WI38 (cell line): ENCODE data around the gene DPEP2NB.

Experiments used
- H3K4me3 ChIP-seq: 2 replicates; pipeline ENCODE4 v1.5.1; 2011; ENCODE audit warnings: low read depth, mild to moderate bottlenecking, control low read depth, low read length
- CTCF ChIP-seq: IDR thresholded peaks from 2 replicates; pipeline ENCODE4 v1.5.1; 2012; ENCODE audit warnings: low read depth, mild to moderate bottlenecking, control low read depth, low read length

DPEP2NB gene

DNA sequence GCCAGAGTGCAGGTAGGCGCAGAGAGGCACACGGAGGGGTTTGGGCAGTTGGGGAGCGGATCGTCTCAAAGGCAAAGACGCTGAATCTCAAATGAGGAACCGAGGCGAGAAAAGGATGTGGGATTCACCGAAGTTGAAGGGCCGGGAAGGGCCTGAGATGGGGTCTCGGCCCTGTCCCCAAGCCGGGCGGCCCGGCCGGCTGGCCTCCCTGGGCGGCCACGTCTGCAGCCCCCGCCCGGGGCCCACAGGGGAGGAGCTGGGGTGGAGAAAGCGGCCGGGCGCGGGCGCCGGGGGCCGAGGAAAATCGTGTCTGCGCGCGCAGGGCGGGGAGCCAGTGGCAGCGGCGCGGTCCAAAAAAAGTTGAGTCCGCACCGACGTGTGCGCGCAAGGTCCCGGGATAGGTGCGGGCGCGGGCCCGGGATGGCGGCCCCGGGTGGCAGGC, 47.7 kb downstream of the DPEP2NB start:
- peak overlapping the region; percentile 99 for H3K4me3 ChIP-seq
- TF ChIP-seq CTCF: no peak

DNA sequence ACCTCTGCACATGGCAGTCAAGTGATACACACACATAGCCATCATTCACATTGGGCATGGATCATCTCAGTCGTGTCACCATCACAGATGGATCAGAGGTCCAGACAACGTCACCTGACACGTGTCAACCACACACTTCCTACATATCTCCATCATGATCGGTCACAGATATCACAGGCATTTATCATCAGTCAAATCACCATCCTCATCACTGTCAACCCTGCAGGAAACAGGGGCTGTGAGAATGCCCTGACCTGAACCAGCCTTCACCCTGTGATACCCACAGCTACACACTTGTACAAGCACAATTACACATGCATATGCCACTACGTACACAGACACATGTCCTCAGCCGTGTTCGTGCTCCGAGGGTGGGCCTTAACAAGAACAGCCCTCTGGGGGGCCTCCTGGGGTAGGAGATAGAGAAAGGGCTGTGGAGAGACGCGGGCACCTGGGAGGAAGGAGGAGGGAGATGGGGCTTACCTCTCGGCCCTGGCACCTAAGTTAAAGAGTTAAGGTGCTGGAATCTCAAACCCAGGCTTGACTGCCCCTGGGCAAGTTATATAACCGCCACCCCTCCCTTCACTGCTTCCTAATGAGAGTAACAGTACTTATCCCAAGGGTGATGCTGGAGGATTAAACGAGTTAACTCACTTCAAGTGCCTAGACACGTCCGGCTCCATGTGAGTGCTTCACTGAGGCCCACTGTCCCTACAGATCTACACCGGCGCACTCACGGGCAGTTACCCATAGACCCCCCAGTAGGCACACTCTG, 48.3 kb downstream of the DPEP2NB start:
- peak overlapping the region; percentile 99 for H3K4me3 ChIP-seq
- no peak for TF ChIP-seq CTCF

DNA sequence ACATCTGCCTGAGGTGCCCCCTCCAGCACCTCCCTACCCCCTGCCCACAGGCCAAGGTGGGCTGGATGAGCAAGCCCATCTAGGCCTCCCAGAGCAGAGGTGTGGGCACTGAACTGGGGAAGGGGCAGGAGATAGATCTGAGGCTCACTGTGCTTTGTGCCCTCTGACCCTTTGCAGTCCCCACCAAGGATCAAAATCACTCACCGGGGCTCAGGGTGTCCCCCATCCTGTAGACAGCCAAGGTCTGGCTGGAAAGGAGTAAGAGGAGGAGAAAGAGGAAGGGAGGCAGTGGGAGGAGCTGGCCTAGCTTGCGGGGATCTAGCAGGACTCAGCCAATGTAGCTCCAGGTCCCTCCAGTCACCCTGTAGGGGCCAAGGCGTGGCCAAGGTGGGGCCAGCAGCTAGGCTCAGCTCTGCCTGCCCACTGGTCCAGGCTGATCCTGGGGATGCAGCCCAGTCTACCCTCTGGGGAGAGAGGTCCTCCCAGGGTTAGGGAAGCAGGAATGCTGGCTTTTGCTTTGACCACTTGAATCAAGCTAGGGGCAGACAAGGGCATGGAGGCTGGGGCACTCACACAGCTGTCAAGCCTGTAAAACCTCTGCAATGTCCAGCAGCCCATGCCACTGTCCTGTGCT, 49.0 kb downstream of the DPEP2NB start:
- no peak for TF ChIP-seq CTCF
- peak overlapping the region; percentile 99 for H3K4me3 ChIP-seq

- TF ChIP-seq CTCF: no peak
- peak overlapping the region; percentile 99 for H3K4me3 ChIP-seq
These were observed 49.8 kb downstream of the DPEP2NB start for GRCh38 chr16:67965668-67966548.

GRCh38 chr16:67964477-67965131, 51.1 kb downstream of the DPEP2NB start:
- TF ChIP-seq CTCF: no peak
- H3K4me3 ChIP-seq: no peak overlapping the region

GRCh38 chr16:67963662-67964321, 51.9 kb downstream of the DPEP2NB start:
- no peak overlapping the region for H3K4me3 ChIP-seq
- TF ChIP-seq CTCF: no peak
